Measurements from ENCODE around the gene GAS1.

GAS1 gene

DNA sequence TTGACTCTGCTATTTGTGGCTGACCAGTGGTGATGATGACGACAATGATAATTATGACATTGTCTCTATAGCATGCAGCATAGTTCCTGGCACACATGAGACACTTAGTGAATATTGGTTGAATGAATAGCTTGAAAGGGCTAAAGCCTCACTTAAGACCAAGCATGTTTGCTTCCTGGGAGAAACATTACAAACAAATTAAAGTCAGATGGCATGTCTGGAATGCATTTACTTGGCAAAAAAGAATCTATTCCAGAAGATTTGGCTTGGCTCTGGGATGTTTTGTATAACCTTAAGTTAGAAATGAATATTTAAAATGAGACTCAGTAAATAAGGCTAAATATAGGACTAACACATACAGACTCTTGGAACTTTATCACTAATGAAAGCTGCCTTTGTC is 21.6 kb downstream of the GAS1 start:
- TF ChIP-seq, protein P1, sequence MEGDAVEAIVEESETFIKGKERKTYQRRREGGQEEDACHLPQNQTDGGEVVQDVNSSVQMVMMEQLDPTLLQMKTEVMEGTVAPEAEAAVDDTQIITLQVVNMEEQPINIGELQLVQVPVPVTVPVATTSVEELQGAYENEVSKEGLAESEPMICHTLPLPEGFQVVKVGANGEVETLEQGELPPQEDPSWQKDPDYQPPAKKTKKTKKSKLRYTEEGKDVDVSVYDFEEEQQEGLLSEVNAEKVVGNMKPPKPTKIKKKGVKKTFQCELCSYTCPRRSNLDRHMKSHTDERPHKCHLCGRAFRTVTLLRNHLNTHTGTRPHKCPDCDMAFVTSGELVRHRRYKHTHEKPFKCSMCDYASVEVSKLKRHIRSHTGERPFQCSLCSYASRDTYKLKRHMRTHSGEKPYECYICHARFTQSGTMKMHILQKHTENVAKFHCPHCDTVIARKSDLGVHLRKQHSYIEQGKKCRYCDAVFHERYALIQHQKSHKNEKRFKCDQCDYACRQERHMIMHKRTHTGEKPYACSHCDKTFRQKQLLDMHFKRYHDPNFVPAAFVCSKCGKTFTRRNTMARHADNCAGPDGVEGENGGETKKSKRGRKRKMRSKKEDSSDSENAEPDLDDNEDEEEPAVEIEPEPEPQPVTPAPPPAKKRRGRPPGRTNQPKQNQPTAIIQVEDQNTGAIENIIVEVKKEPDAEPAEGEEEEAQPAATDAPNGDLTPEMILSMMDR (conservative IDR thresholded peaks at IDR 0.05; ENCODE audit: low read length), result no peak
- H3K4me3 ChIP-seq (ENCODE audit: low read length), result no peak overlapping the region
- DNase-seq (ENCODE audit: low read depth), result peak; percentile 98

GRCh38 chr9:86924206-86924605 is 23.1 kb downstream of the GAS1 start:
- no peak overlapping the region for H3K4me3 ChIP-seq (ENCODE audit: low read length)
- TF ChIP-seq, protein P1 (conservative IDR thresholded peaks at IDR 0.05; ENCODE audit: low read length), result no peak
- peak; percentile 77 for DNase-seq (ENCODE audit: low read depth)

- H3K4me3 ChIP-seq (ENCODE audit: low read length), result no peak overlapping the region
- peak; percentile 57 for DNase-seq (ENCODE audit: low read depth)
- TF ChIP-seq, protein P1 (conservative IDR thresholded peaks at IDR 0.05; ENCODE audit: low read length), result no peak
These were observed 26.0 kb downstream of the GAS1 start for GRCh38 chr9:86921151-86921923.

DNA sequence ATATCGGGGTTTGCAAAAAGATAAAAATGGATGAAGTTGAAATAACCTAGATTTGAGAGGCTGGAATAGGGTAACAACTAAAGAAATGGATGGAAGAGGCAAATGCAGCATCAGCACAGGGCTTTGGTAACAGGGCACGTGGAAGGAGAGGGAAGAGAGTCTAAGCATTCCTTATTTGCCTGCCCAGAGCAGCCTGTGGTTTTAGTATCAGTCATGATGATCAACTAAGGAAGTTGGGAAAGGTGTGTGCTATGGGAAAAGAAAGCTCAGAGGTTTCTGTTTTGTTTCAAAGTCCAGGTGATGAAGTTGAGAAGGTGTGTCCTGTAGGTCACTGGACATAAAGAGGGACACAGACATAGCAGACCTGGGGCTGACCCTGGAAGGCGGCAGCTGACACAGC is 28.8 kb downstream of the GAS1 start:
- no peak overlapping the region for H3K4me3 ChIP-seq (ENCODE audit: low read length)
- TF ChIP-seq, protein P1 (conservative IDR thresholded peaks at IDR 0.05; ENCODE audit: low read length), result no peak
- no peak for DNase-seq (ENCODE audit: low read depth)

- no peak overlapping the region for H3K4me3 ChIP-seq (ENCODE audit: low read length)
- no peak for DNase-seq (ENCODE audit: low read depth)
- TF ChIP-seq, protein P1 (conservative IDR thresholded peaks at IDR 0.05; ENCODE audit: low read length), result no peak
These were observed 35.1 kb downstream of the GAS1 start for GRCh38 chr9:86912210-86912609.

GRCh38 chr9:86909388-86909787 is 37.9 kb downstream of the GAS1 start:
- no peak overlapping the region for H3K4me3 ChIP-seq (ENCODE audit: low read length)
- DNase-seq (ENCODE audit: low read depth), result peak; percentile 54
- TF ChIP-seq, protein P1 (conservative IDR thresholded peaks at IDR 0.05; ENCODE audit: low read length), result no peak

DNA sequence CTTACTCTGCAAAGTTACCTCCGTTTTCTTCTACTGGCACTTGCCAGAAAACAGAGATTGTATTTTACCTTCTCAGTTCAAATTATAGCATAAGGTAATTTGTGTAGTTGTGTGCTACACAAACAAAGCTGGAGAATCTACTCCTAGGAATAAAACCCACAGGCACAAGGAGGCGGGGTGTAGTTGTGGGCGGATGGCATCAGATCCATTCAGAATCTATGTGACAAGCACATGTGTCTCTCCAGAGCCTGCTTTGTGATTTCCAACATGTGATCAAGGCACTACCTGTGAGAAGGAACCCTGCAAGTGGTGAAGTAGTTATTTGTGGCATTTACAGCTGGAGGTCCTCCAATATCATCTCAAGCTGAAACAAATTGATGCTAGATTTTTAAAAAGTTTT is 39.0 kb downstream of the GAS1 start:
- no peak for DNase-seq (ENCODE audit: low read depth)
- TF ChIP-seq, protein P1 (conservative IDR thresholded peaks at IDR 0.05; ENCODE audit: low read length), result no peak
- no peak overlapping the region for H3K4me3 ChIP-seq (ENCODE audit: low read length)
